HEK293 (cell line): ENCODE measurements around the gene RASD2.

Source experiments
- BCL11A ChIP-seq: fragments of 450-650 bp; formaldehyde crosslinking; IDR thresholded peaks from 2 replicates; pipeline ENCODE4 v1.5.1; 2016; ENCODE audit warnings: low read depth, missing biosample characterization, missing genetic modification characterization
- CTCF ChIP-seq: fragments of 450-650 bp; formaldehyde crosslinking; IDR thresholded peaks from 2 replicates; pipeline ENCODE4 v1.5.1; 2016; ENCODE audit warnings: missing biosample characterization, missing genetic modification characterization
- HIC1 ChIP-seq: fragments of 450-650 bp; formaldehyde crosslinking; IDR thresholded peaks from 2 replicates; pipeline ENCODE4 v1.5.1; 2016; ENCODE audit warnings: missing biosample characterization, missing genetic modification characterization
- HOXC10 ChIP-seq: sonication (generic); formaldehyde crosslinking; IDR thresholded peaks from 2 replicates; pipeline ENCODE4 v1.8.1; 2023; ENCODE audit warnings: mild to moderate bottlenecking, missing genetic modification reagents
- KLF9 ChIP-seq: fragments of 450-650 bp; formaldehyde crosslinking; IDR thresholded peaks from 2 replicates; pipeline ENCODE4 v1.5.1; 2016; ENCODE audit warnings: missing biosample characterization, missing genetic modification characterization, low read depth
- TCF7L2 ChIP-seq: IDR thresholded peaks from 2 replicates; pipeline ENCODE4 v1.6.1; 2011; ENCODE audit warnings: low read depth, mild to moderate bottlenecking, inconsistent platforms, low read length, moderate library complexity, borderline replicate concordance
- ZBTB11 ChIP-seq: fragments of 450-650 bp; formaldehyde crosslinking; conservative IDR thresholded peaks from 2 replicates; pipeline ENCODE4 v1.5.1; 2016; ENCODE audit warnings: low read depth, missing biosample characterization, missing genetic modification characterization
- ZBTB26 ChIP-seq: fragments of 450-650 bp; formaldehyde crosslinking; optimal IDR thresholded peaks from 2 replicates; pipeline ENCODE3; 2016; ENCODE audit warnings: missing biosample characterization, mild to moderate bottlenecking, missing genetic modification characterization
- ZFP37 ChIP-seq: fragments of 450-650 bp; formaldehyde crosslinking; IDR thresholded peaks from 2 replicates; pipeline ENCODE4 v1.5.1; 2016; ENCODE audit warnings: missing biosample characterization, missing genetic modification characterization
- ZNF274 ChIP-seq, 2 experiments: fragments of 200-500 bp in 1 of 2; fragments of 450-650 bp in 1 of 2; sonication (Bioruptor generic) in 1 of 2; formaldehyde crosslinking in 1 of 2; IDR thresholded peaks; 2 replicates each; pipeline versions ENCODE4 v1.5.1 to v1.6.1; 2014 to 2016; ENCODE audit warnings: borderline replicate concordance in 1 of 2, inconsistent platforms in 1 of 2, low read length in 1 of 2, missing biosample characterization in 1 of 2, missing genetic modification characterization in 1 of 2
- ZNF292 ChIP-seq: fragments of 450-650 bp; formaldehyde crosslinking; IDR thresholded peaks from 2 replicates; pipeline ENCODE4 v1.5.1; 2016; ENCODE audit warnings: low read depth, missing biosample characterization, missing genetic modification characterization, borderline replicate concordance
- ZNF501 ChIP-seq: fragments of 450-650 bp; formaldehyde crosslinking; IDR thresholded peaks from 2 replicates; pipeline ENCODE4 v1.5.1; 2016; ENCODE audit warnings: missing biosample characterization, missing genetic modification characterization
- ZNF692 ChIP-seq: fragments of 450-650 bp; formaldehyde crosslinking; IDR thresholded peaks from 2 replicates; pipeline ENCODE4 v1.5.1; 2016; ENCODE audit warnings: missing biosample characterization, missing genetic modification characterization
- ZSCAN18 ChIP-seq: fragments of 450-650 bp; formaldehyde crosslinking; IDR thresholded peaks from 2 replicates; pipeline ENCODE4 v1.5.1; 2016; ENCODE audit warnings: missing biosample characterization, missing genetic modification characterization

- no peak for TF ChIP-seq ZBTB11 (tag by site-specific recombination)
- TF ChIP-seq ZNF274 (IDR thresholded peaks at IDR 0.05; ENCODE audit: low read length), result no peak
- no peak for TF ChIP-seq ZNF274 (tag by site-specific recombination; IDR thresholded peaks at IDR 0.05; ENCODE audit: borderline replicate concordance)
- TF ChIP-seq HOXC10 (CRISPR knock-in tag), result no peak
- TF ChIP-seq KLF9, result no peak
- no peak for TF ChIP-seq HIC1
- TF ChIP-seq ZNF501, result no peak
- TF ChIP-seq ZNF692 (tag by site-specific recombination), result no peak
- no peak for TF ChIP-seq ZNF292
- no peak for TF ChIP-seq CTCF (tag by site-specific recombination)
- TF ChIP-seq BCL11A (tag by site-specific recombination), result no peak
- no peak for TF ChIP-seq TCF7L2
- TF ChIP-seq ZSCAN18, result no peak
- no peak for TF ChIP-seq ZFP37
- TF ChIP-seq ZBTB26 (tag by site-specific recombination), result no peak
These were observed 6.5 kb upstream of the RASD2 start for GRCh38 chr22:35534091-35534490.
